ENCODE results near the gene KLF7.

Gene KLF7

DNA sequence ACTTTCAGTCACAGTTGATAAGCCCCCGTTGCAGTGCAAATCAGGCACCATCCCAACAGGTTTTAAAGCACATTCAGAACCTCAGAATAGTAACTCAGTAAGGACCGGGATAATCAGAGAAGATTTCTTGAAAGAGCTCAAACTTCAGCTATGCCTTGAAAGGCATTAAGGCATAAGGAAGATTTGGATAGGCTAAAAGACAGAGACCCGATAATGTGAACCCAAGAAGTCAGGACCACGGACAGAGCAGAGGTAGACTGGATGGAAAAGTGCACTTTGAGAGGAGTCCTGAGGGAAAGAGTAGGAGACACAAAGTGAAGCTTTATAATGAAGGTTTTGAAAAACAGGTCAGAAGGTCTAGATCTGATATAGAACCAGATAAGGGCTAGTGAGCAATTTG is 36.9 kb upstream of the KLF7 start:
- TF ChIP-seq SPI1 (IDR thresholded peaks at IDR 0.05; ENCODE audit: borderline replicate concordance, low read depth): no peak
- TF ChIP-seq, protein P1, sequence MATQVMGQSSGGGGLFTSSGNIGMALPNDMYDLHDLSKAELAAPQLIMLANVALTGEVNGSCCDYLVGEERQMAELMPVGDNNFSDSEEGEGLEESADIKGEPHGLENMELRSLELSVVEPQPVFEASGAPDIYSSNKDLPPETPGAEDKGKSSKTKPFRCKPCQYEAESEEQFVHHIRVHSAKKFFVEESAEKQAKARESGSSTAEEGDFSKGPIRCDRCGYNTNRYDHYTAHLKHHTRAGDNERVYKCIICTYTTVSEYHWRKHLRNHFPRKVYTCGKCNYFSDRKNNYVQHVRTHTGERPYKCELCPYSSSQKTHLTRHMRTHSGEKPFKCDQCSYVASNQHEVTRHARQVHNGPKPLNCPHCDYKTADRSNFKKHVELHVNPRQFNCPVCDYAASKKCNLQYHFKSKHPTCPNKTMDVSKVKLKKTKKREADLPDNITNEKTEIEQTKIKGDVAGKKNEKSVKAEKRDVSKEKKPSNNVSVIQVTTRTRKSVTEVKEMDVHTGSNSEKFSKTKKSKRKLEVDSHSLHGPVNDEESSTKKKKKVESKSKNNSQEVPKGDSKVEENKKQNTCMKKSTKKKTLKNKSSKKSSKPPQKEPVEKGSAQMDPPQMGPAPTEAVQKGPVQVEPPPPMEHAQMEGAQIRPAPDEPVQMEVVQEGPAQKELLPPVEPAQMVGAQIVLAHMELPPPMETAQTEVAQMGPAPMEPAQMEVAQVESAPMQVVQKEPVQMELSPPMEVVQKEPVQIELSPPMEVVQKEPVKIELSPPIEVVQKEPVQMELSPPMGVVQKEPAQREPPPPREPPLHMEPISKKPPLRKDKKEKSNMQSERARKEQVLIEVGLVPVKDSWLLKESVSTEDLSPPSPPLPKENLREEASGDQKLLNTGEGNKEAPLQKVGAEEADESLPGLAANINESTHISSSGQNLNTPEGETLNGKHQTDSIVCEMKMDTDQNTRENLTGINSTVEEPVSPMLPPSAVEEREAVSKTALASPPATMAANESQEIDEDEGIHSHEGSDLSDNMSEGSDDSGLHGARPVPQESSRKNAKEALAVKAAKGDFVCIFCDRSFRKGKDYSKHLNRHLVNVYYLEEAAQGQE (IDR thresholded peaks at IDR 0.05; ENCODE audit: insufficient replicate concordance, low read depth): peak; percentile 96
- peak in 1 of 2 experiments; percentile 17 for DNase-seq (ENCODE audit: low read depth in 1 of 2, low spot score in 1 of 2)
- H3K27ac ChIP-seq (replicated peaks): no peak overlapping the region
- no peak overlapping the region for H3K4me3 ChIP-seq (replicated peaks; ENCODE audit: insufficient read depth, low read length)
- no peaks in the 10 kb centered on the region for H3K27me3 ChIP-seq (ENCODE audit: insufficient read depth, poor library complexity, severe bottlenecking)

DNA sequence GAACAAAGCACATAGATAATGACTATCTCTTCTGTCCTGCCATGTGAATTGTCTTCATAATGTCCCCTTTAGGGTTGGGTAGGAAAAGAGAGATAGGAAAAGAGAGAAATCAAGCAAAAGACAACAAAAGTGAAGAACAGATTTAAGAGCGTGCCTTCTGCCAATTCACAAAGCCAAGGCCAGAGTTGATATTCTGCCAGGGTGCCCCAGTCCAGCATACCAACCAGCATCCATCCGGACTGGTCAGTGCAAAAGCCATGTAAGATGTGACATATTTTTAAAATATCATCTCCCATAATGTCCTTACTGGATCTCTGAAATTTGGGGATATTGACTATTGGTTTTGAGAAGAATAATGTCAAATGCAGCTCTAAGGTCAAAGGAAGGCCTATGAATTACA is 35.7 kb upstream of the KLF7 start:
- H3K4me3 ChIP-seq (replicated peaks; ENCODE audit: insufficient read depth, low read length): no peak overlapping the region
- H3K27me3 ChIP-seq (ENCODE audit: insufficient read depth, poor library complexity, severe bottlenecking): no peaks in the 10 kb centered on the region
- TF ChIP-seq SPI1 (IDR thresholded peaks at IDR 0.05; ENCODE audit: borderline replicate concordance, low read depth) (no peak), GABPA (IDR thresholded peaks at IDR 0.05; ENCODE audit: low read depth) (no peak), POLR2AphosphoS5 (IDR thresholded peaks at IDR 0.05; ENCODE audit: low read depth) (no peak)
- TF ChIP-seq, protein P2, sequence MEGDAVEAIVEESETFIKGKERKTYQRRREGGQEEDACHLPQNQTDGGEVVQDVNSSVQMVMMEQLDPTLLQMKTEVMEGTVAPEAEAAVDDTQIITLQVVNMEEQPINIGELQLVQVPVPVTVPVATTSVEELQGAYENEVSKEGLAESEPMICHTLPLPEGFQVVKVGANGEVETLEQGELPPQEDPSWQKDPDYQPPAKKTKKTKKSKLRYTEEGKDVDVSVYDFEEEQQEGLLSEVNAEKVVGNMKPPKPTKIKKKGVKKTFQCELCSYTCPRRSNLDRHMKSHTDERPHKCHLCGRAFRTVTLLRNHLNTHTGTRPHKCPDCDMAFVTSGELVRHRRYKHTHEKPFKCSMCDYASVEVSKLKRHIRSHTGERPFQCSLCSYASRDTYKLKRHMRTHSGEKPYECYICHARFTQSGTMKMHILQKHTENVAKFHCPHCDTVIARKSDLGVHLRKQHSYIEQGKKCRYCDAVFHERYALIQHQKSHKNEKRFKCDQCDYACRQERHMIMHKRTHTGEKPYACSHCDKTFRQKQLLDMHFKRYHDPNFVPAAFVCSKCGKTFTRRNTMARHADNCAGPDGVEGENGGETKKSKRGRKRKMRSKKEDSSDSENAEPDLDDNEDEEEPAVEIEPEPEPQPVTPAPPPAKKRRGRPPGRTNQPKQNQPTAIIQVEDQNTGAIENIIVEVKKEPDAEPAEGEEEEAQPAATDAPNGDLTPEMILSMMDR (IDR thresholded peaks at IDR 0.05; ENCODE audit: insufficient read depth, low read length): no peak
- TF ChIP-seq, protein P1 (IDR thresholded peaks at IDR 0.05; ENCODE audit: insufficient replicate concordance, low read depth): no peak
- no peak overlapping the region for H3K27ac ChIP-seq (replicated peaks)
- DNase-seq (ENCODE audit: low read depth in 1 of 2, low spot score in 1 of 2): no peak

DNA sequence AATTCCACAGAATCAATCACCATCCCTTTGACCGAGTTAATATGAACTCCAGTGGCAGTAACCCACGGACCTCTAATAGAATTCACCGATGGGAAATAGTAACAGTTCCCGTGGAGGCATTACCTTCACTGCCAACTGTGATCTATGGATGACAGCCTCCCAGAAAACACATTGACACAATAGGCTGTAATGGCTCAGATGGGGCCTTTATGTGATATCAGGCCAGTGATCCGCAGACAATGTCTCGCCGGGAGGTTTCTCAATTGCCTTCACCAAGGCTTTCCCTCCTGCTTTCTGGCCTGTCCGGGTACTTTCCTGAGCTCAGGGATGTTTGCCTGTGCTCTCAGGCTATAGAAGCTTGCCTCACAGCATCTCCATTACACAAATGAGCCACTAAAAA is 34.4 kb upstream of the KLF7 start:
- Histone ChIP-seq H3K27ac (replicated peaks) (no peak overlapping the region), H3K27me3 (ENCODE audit: insufficient read depth, poor library complexity, severe bottlenecking) (no peaks in the 10 kb centered on the region), H3K4me3 (replicated peaks; ENCODE audit: insufficient read depth, low read length) (no peak overlapping the region)
- DNase-seq (ENCODE audit: low read depth in 1 of 2, low spot score in 1 of 2): no peak
- TF ChIP-seq, protein P2 (IDR thresholded peaks at IDR 0.05; ENCODE audit: insufficient read depth, low read length): no peak
- TF ChIP-seq POLR2AphosphoS5 (IDR thresholded peaks at IDR 0.05; ENCODE audit: low read depth): no peak
- TF ChIP-seq GABPA (IDR thresholded peaks at IDR 0.05; ENCODE audit: low read depth): no peak
- TF ChIP-seq, protein P1 (IDR thresholded peaks at IDR 0.05; ENCODE audit: insufficient replicate concordance, low read depth): no peak
- TF ChIP-seq SPI1 (IDR thresholded peaks at IDR 0.05; ENCODE audit: borderline replicate concordance, low read depth): no peak

- no peak for DNase-seq (ENCODE audit: low read depth in 1 of 2, low spot score in 1 of 2)
These were observed 28.3 kb upstream of the KLF7 start for GRCh38 chr2:207194028-207194427.

More at GRCh38 chr2:207194028-207194427, 28.3 kb upstream of the KLF7 start:
- TF ChIP-seq, protein P1 (IDR thresholded peaks at IDR 0.05; ENCODE audit: insufficient replicate concordance, low read depth): no peak
- no peak for TF ChIP-seq SPI1 (IDR thresholded peaks at IDR 0.05; ENCODE audit: borderline replicate concordance, low read depth)
- TF ChIP-seq GABPA (IDR thresholded peaks at IDR 0.05; ENCODE audit: low read depth): no peak
- TF ChIP-seq, protein P2 (IDR thresholded peaks at IDR 0.05; ENCODE audit: insufficient read depth, low read length): no peak
- no peak for TF ChIP-seq POLR2AphosphoS5 (IDR thresholded peaks at IDR 0.05; ENCODE audit: low read depth)
- Histone ChIP-seq H3K27me3 (ENCODE audit: insufficient read depth, poor library complexity, severe bottlenecking) (no peaks in the 10 kb centered on the region), H3K4me3 (replicated peaks; ENCODE audit: insufficient read depth, low read length) (no peak overlapping the region), H3K27ac (replicated peaks) (no peak overlapping the region)
